ENCODE results near the gene DDX42. TPM values are rescaled to one million over a fixed set of nuclear protein-coding genes. Genes with fewer than 3 reads are reported as not detected.

The DDX42 gene
- total and polyA plus RNA-seq, 12 donors, result 27.7 to 69.9 (median 61.8) TPM

DNA sequence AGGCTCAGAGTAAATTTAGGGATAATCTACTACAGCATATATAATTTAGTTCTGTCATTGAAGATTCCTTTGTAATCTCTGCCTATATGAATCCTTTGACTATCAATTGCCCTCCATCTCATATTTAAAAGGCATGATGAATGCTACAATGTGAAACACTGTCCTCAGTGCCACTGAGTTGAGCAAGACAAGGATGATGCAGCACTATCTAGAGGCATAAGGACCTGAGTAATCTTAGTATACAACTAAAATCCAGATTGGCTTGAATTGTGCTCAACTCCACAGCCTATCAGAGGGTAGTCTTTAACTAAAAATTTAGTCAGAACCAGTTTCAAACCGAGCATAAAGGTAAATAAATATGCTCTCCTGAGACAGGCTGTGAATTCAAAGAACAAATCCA is 20.8 kb upstream of the DDX42 start:
- TF ChIP-seq, protein P1, sequence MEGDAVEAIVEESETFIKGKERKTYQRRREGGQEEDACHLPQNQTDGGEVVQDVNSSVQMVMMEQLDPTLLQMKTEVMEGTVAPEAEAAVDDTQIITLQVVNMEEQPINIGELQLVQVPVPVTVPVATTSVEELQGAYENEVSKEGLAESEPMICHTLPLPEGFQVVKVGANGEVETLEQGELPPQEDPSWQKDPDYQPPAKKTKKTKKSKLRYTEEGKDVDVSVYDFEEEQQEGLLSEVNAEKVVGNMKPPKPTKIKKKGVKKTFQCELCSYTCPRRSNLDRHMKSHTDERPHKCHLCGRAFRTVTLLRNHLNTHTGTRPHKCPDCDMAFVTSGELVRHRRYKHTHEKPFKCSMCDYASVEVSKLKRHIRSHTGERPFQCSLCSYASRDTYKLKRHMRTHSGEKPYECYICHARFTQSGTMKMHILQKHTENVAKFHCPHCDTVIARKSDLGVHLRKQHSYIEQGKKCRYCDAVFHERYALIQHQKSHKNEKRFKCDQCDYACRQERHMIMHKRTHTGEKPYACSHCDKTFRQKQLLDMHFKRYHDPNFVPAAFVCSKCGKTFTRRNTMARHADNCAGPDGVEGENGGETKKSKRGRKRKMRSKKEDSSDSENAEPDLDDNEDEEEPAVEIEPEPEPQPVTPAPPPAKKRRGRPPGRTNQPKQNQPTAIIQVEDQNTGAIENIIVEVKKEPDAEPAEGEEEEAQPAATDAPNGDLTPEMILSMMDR (IDR thresholded peaks at IDR 0.05), result no peak
- ATAC-seq (no peak), DNase-seq (no peak)
- intact Hi-C loops (cut with DNase I), result no loop called here
- Histone ChIP-seq H3K36me3 (peaks cover 0 to 100% (median 67%) of the 10 kb centered on the region in 9 donors), H3K27me3 (no peaks in the 10 kb centered on the region), H3K9me3 (no peaks in the 10 kb centered on the region), H3K4me3 (no peak overlapping the region), H3K27ac (peak overlapping the region in 1 of 10 donors; percentile 44), H3K4me1 (peaks cover 0 to 30% (median 0%) of the 10 kb centered on the region in 9 donors)
- 94% methylated on average over 1 of the region's 1 CpG for WGBS, 2 donors

DNA sequence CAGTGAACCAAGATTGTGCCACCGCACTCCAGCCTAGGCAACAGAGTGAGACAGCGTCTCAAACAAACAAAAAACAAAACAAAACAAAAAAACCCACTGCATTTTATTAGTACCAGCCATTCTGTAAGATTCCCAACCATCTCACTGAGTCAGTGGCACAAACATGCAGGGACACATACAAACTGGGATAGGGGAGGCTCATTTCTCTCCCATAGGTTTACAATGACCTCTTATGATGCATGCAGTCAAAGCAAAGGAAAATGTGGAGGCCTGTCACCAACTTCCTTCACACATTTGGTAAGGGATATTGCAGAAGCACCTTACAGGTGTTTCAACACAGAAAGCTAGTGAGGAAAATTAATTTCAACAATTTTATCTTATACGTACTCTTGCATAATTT is 19.9 kb upstream of the DDX42 start:
- Histone ChIP-seq H3K36me3 (peaks cover 0 to 100% (median 60%) of the 10 kb centered on the region in 9 donors), H3K27ac (peak overlapping the region in 1 of 10 donors; percentile 44), H3K4me1 (peaks cover 0 to 30% (median 0%) of the 10 kb centered on the region in 9 donors), H3K27me3 (no peaks in the 10 kb centered on the region), H3K9me3 (no peaks in the 10 kb centered on the region), H3K4me3 (no peak overlapping the region)
- WGBS, 2 donors, result 94 to 99% methylated on average over 3 of the region's 3 CpGs
- TF ChIP-seq, protein P1 (IDR thresholded peaks at IDR 0.05), result no peak
- intact Hi-C loops (cut with DNase I), result no loop called here
- DNase-seq (no peak), ATAC-seq (no peak)

DNA sequence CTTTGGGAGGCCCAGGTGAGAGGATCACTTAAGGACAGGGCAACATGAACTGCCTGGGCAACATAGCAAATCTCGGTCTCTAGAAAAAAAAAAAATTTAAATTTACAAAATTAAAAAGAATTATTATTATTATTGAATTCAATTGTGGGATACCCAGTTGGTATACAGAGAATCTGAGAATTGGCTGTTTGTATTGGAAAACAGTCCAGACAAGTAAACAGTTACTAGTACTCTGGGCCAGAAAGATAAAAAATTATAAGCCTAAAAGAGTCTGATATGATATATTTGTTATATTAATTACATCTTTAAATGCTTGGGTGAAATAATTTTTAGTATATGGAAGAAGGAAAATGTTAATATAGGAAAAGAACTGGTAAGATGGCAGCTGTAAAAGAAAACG is 15.5 kb upstream of the DDX42 start:
- H3K36me3 ChIP-seq, result peaks cover 0 to 100% (median 65%) of the 10 kb centered on the region in 9 donors
- no peak overlapping the region for H3K27ac ChIP-seq
- TF ChIP-seq, protein P1 (IDR thresholded peaks at IDR 0.05), result no peak
- 86 to 87% methylated on average over 2 of the region's 2 CpGs for WGBS, 2 donors
- DNase-seq, result no peak
- H3K4me3 ChIP-seq, result no peak overlapping the region
- no peaks in the 10 kb centered on the region for H3K27me3 ChIP-seq
- no peaks in the 10 kb centered on the region for H3K9me3 ChIP-seq
- peaks cover 0 to 32% (median 0%) of the 10 kb centered on the region in 9 donors for H3K4me1 ChIP-seq
- intact Hi-C loops (cut with DNase I), result no loop called here
- ATAC-seq, result no peak

DNA sequence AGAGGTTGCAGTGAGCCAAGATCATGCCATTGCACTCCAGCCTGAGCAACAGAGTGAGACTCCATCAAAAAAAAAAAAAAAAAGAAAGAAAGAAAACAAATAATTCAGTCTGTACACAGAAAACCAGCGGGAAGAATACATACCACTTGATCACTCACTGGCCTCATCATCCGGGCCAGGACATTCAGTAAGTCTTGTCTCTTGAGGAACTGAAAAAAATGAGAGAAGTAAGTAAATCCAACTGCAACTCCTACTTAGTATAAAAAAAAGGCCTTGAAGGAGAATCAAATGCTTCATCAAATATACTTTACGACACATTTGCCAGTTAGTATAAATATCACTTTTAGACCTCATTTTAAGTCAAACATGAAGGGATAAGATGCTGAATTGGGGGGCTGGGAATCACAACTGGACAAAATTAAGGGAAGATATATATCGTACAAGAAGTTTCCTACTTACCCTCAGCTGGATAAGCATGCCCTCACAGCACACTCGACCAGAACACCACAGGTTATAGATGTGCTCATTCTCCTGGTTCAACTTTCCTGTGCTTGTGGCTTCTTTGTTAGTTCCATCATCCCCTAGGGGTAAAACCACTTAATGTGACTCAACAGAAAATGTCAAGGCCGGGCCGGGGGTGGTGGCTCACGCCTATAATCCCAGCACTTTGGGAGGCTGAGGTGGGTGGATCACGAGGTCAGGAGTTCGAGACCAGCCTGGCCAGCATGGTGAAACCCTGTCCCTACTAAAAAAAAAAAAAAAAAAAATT is 13.0 kb upstream of the DDX42 start:
- no peak for DNase-seq

More for the DNA sequence above, 13.0 kb upstream of the DDX42 start:
- Histone ChIP-seq H3K4me3 (no peak overlapping the region), H3K4me1 (peaks cover 0 to 29% (median 0%) of the 10 kb centered on the region in 9 donors), H3K36me3 (peaks cover 0 to 100% (median 47%) of the 10 kb centered on the region in 9 donors), H3K27ac (peak overlapping the region in 1 of 10 donors; percentile 15), H3K27me3 (no peaks in the 10 kb centered on the region), H3K9me3 (no peaks in the 10 kb centered on the region)
- peak in 1 of 8 donors; percentile 31 for ATAC-seq
- intact Hi-C loops (cut with DNase I), result no loop called here
- 85 to 93% methylated on average over 10 of the region's 10 CpGs for WGBS, 2 donors
- TF ChIP-seq, protein P1 (IDR thresholded peaks at IDR 0.05), result no peak

Data from heart right ventricle (tissue), 16 donors.